HepG2 (cell line): ENCODE results near the gene TEX14. TPM values are rescaled to one million over a fixed set of nuclear protein-coding genes. Genes with fewer than 3 reads are reported as not detected.

ENCODE experiments used
- ATF7-NPFF ChIP-seq: sonication (generic); formaldehyde crosslinking; IDR thresholded peaks from 2 replicates; pipeline ENCODE4 v1.8.1; 2023; ENCODE audit warnings: mild to moderate bottlenecking, low read depth, missing genetic modification reagents, moderate library complexity
- CENPT ChIP-seq: sonication (generic); formaldehyde crosslinking; IDR thresholded peaks from 2 replicates; pipeline ENCODE4 v1.8.0; 2022; ENCODE audit warnings: low read depth, mild to moderate bottlenecking, moderate library complexity, missing genetic modification reagents
- ELF4 ChIP-seq: sonication (generic); formaldehyde crosslinking; IDR thresholded peaks from 2 replicates; pipeline ENCODE4 v1.5.0; 2020; ENCODE audit warnings: missing genetic modification reagents, mild to moderate bottlenecking, moderate library complexity, borderline replicate concordance
- ERF ChIP-seq: IDR thresholded peaks from 2 replicates; pipeline ENCODE4 v1.6.1; 2018; ENCODE audit warnings: missing biosample characterization, missing genetic modification reagents
- FOSL2 ChIP-seq: sonication (generic); formaldehyde crosslinking; IDR thresholded peaks from 2 replicates; pipeline ENCODE4 v1.4.0; 2020; ENCODE audit warnings: missing genetic modification reagents
- FOXM1 ChIP-seq: sonication (generic); formaldehyde crosslinking; IDR thresholded peaks from 2 replicates; pipeline ENCODE4 v1.5.0; 2020; ENCODE audit warnings: missing genetic modification reagents
- GABPA ChIP-seq, 2 experiments: IDR thresholded peaks; 2 replicates each; pipeline ENCODE4 v1.6.1; 2011 to 2016; ENCODE audit warnings: low read depth in 2 of 2, low read length in 1 of 2, missing biosample characterization in 1 of 2, missing genetic modification characterization in 1 of 2
- HMG20B ChIP-seq: conservative IDR thresholded peaks from 2 replicates; pipeline ENCODE4 v1.6.1; 2016; ENCODE audit warnings: missing genetic modification reagents, missing compliant biosample characterization
- ISL2 ChIP-seq: sonication (generic); formaldehyde crosslinking; IDR thresholded peaks from 2 replicates; pipeline ENCODE4 v1.5.0; 2020; ENCODE audit warnings: missing genetic modification reagents
- MLLT10 ChIP-seq: sonication (generic); formaldehyde crosslinking; IDR thresholded peaks from 2 replicates; pipeline ENCODE4 v1.4.0; 2020; ENCODE audit warnings: missing genetic modification reagents
- NFRKB ChIP-seq: fragments of 450-650 bp; IDR thresholded peaks from 2 replicates; pipeline ENCODE4 v1.6.1; 2017
- NFYC ChIP-seq: IDR thresholded peaks from 2 replicates; pipeline ENCODE4 v1.6.1; 2016; ENCODE audit warnings: missing genetic modification reagents, missing compliant biosample characterization
- NKX3-1 ChIP-seq: sonication (generic); formaldehyde crosslinking; IDR thresholded peaks from 2 replicates; pipeline ENCODE4 v1.5.0; 2020; ENCODE audit warnings: missing genetic modification reagents
- NRL ChIP-seq: sonication (generic); formaldehyde crosslinking; IDR thresholded peaks from 2 replicates; pipeline ENCODE4 v1.5.0; 2020; ENCODE audit warnings: missing genetic modification reagents, mild to moderate bottlenecking, moderate library complexity, borderline replicate concordance
- RXRA ChIP-seq: sonication (generic); formaldehyde crosslinking; IDR thresholded peaks from 2 replicates; pipeline ENCODE4 v1.5.1; 2020; ENCODE audit warnings: missing genetic modification reagents
- SMAD3 ChIP-seq: sonication (generic); formaldehyde crosslinking; IDR thresholded peaks from 2 replicates; pipeline ENCODE4 v1.4.0; 2020; ENCODE audit warnings: missing genetic modification reagents
- SMYD3 ChIP-seq: sonication (generic); formaldehyde crosslinking; IDR thresholded peaks from 2 replicates; pipeline ENCODE4 v1.8.1; 2023; ENCODE audit warnings: mild to moderate bottlenecking, missing genetic modification reagents
- ZIK1 ChIP-seq: sonication (generic); formaldehyde crosslinking; IDR thresholded peaks from 2 replicates; pipeline ENCODE4 v1.5.0; 2020; ENCODE audit warnings: mild to moderate bottlenecking, low read depth, missing genetic modification reagents, borderline replicate concordance
- ZKSCAN8 ChIP-seq: IDR thresholded peaks from 2 replicates; pipeline ENCODE4 v1.6.1; 2016; ENCODE audit warnings: borderline replicate concordance, missing genetic modification reagents, missing compliant biosample characterization
- ZNF329 ChIP-seq: sonication (generic); formaldehyde crosslinking; IDR thresholded peaks from 2 replicates; pipeline ENCODE4 v1.9.0; 2021; ENCODE audit warnings: low read depth, mild to moderate bottlenecking, missing genetic modification reagents
- ZNF564 ChIP-seq: sonication (generic); formaldehyde crosslinking; IDR thresholded peaks from 2 replicates; pipeline ENCODE4 v1.8.1; 2023; ENCODE audit warnings: mild to moderate bottlenecking, missing genetic modification reagents
- ZNF773 ChIP-seq: sonication (generic); formaldehyde crosslinking; IDR thresholded peaks from 2 replicates; pipeline ENCODE4 v1.4.0; 2020; ENCODE audit warnings: missing genetic modification reagents, borderline replicate concordance
- ZNF781 ChIP-seq: sonication (generic); formaldehyde crosslinking; IDR thresholded peaks from 2 replicates; pipeline ENCODE4 v1.5.1; 2020; ENCODE audit warnings: borderline replicate concordance, mild to moderate bottlenecking, missing genetic modification reagents; ENCODE audit errors: not compliant biosample characterization
- ZSCAN29 ChIP-seq: sonication (generic); formaldehyde crosslinking; conservative IDR thresholded peaks from 2 replicates; pipeline ENCODE4 v1.4.0; 2020; ENCODE audit warnings: mild to moderate bottlenecking, missing genetic modification reagents
- polyA plus RNA-seq, 8 experiments: library from polyadenylated mRNA; depleted of rRNA in 3 of 8; stranded (reverse) in 7 of 8; unstranded in 1 of 8; fragments of >200 nt; fragmentation: Illumina TruSeq in 4 of 8; extraction: Trizol in 4 of 8; gene quantifications; 2 replicates each; pipeline versions ENCODE4 v1.2.1 to v1.2.3, GENCODE V29; 2011 to 2016; ENCODE audit warnings: low read depth in 4 of 8, missing spikeins in 1 of 8, mixed read lengths in 1 of 8; ENCODE audit not compliant: insufficient read depth in 1 of 8
- total RNA-seq, 5 experiments: library from RNA; depleted of rRNA; stranded (reverse); fragments of >200 nt; fragmentation: Illumina TruSeq; extraction: Trizol; gene quantifications; 2 replicates each; pipeline ENCODE4 v1.2.3, GENCODE V29; 2016; ENCODE audit warnings: low read depth in 1 of 5
- TF ChIP-seq, protein P1 (sequence below): sonication (generic); formaldehyde crosslinking; IDR thresholded peaks from 2 replicates; pipeline ENCODE4 v1.8.1; 2023; ENCODE audit warnings: missing genetic modification reagents, mild to moderate bottlenecking, borderline replicate concordance
- TF ChIP-seq, protein P2 (sequence below): sonication (generic); formaldehyde crosslinking; IDR thresholded peaks from 2 replicates; pipeline ENCODE4 v1.4.0; 2020; ENCODE audit warnings: missing genetic modification reagents
- TF ChIP-seq, protein P3 (sequence below): IDR thresholded peaks from 2 replicates; pipeline ENCODE4 v1.6.1; 2012; ENCODE audit warnings: low read length, improper control_type of control experiment

Gene TEX14
- total and polyA plus RNA-seq, 2 of the 13 experiments (the other 11 are each of a cell fraction or from before 2014, with no cell fraction given): 0.04 to 0.07 TPM

DNA sequence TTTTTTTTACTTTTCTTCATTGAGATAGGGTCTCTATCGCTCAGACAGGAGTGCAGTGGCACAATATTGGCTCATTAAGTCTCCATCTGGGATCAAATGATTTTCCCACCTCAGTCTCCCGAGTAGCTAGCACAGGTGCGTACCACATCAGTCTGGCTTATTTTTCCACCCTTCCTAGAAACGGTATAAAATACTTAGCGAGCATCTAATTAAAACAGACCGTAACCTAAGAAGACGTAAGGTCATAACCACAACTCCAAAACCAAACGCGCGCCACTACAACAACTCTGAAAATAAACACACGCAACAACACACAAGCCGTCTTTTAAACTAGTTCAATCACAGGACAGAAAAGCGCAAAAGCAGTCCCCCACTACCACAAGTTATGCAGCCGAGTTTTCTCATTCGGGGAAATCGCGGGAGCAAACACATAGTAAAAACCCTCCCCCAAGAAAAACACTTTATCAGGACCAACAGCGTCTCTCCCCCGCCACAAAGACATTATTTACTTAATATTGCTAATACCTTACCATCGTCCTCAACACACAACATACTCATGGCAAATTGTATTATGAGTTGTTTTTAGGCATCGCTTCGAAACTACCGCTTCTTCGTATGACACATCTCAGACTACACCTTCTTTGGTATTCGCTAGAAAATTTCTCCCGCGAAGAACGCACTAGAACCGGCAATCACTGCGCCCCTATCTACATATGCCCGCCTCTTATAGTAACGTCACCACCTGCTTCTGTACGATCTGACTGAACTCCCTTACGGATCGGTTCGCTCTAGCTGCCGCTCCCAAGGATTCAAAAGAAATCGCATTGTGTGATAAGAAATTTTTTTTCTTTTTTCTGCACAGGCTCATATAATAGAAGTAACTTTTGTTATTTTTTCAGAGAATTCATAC lies 32.8 kb downstream of the TEX14 start (continued):
- TF ChIP-seq GABPA (IDR thresholded peaks at IDR 0.05; ENCODE audit: low read depth, low read length) (no peak), GABPA (CRISPR knock-in tag; IDR thresholded peaks at IDR 0.05; ENCODE audit: low read depth) (peak; percentile 58), ELF4 (CRISPR knock-in tag) (peak; percentile 79; the same call in 1 of the 2 replicates), ISL2 (peak; percentile 72), ZNF329 (CRISPR knock-in tag) (peak; percentile 21; the same call in 1 of the 2 replicates), CENPT (CRISPR knock-in tag) (0 out of 2 replicates have a peak, but pooled peaks have one; percentile 67), ZSCAN29 (CRISPR knock-in tag) (no peak), ZKSCAN8 (peak; percentile 80; the same call in 1 of the 2 replicates), ZNF773 (CRISPR knock-in tag) (peak; percentile 25; the same call in 1 of the 2 replicates), ZIK1 (no peak), NKX3-1 (CRISPR knock-in tag) (peak; percentile 91), NFRKB (no peak), SMYD3 (CRISPR knock-in tag) (peak; percentile 80), HMG20B (CRISPR knock-in tag) (peak; percentile 88), FOXM1 (CRISPR knock-in tag) (peak; percentile 67; the same call in 1 of the 2 replicates), ZNF781 (CRISPR knock-in tag) (no peak), ZNF564 (CRISPR knock-in tag) (peak; percentile 71; the same call in 1 of the 2 replicates), RXRA (CRISPR knock-in tag) (peak; percentile 38; the same call in 1 of the 2 replicates), NRL (CRISPR knock-in tag) (no peak), FOSL2 (CRISPR knock-in tag) (peak; percentile 58), NFYC (CRISPR knock-in tag) (peak; percentile 63), ERF (peak; percentile 78; the same call in 1 of the 2 replicates), SMAD3 (peak; percentile 99), ATF7-NPFF (CRISPR knock-in tag) (peak; percentile 63), MLLT10 (CRISPR knock-in tag) (no peak)
- TF ChIP-seq, protein P1, sequence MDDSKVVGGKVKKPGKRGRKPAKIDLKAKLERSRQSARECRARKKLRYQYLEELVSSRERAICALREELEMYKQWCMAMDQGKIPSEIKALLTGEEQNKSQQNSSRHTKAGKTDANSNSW (CRISPR knock-in tag): no peak
- TF ChIP-seq, protein P2, sequence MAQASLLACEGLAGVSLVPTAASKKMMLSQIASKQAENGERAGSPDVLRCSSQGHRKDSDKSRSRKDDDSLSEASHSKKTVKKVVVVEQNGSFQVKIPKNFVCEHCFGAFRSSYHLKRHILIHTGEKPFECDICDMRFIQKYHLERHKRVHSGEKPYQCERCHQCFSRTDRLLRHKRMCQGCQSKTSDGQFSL (CRISPR knock-in tag): peak; percentile 78; the same call in 1 of the 2 replicates
- TF ChIP-seq, protein P3, sequence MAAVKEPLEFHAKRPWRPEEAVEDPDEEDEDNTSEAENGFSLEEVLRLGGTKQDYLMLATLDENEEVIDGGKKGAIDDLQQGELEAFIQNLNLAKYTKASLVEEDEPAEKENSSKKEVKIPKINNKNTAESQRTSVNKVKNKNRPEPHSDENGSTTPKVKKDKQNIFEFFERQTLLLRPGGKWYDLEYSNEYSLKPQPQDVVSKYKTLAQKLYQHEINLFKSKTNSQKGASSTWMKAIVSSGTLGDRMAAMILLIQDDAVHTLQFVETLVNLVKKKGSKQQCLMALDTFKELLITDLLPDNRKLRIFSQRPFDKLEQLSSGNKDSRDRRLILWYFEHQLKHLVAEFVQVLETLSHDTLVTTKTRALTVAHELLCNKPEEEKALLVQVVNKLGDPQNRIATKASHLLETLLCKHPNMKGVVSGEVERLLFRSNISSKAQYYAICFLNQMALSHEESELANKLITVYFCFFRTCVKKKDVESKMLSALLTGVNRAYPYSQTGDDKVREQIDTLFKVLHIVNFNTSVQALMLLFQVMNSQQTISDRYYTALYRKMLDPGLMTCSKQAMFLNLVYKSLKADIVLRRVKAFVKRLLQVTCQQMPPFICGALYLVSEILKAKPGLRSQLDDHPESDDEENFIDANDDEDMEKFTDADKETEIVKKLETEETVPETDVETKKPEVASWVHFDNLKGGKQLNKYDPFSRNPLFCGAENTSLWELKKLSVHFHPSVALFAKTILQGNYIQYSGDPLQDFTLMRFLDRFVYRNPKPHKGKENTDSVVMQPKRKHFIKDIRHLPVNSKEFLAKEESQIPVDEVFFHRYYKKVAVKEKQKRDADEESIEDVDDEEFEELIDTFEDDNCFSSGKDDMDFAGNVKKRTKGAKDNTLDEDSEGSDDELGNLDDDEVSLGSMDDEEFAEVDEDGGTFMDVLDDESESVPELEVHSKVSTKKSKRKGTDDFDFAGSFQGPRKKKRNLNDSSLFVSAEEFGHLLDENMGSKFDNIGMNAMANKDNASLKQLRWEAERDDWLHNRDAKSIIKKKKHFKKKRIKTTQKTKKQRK: 0 out of 2 replicates have a peak, but pooled peaks have one; percentile 31
